GM21515 (cell line): Measurements from ENCODE around the gene GIPC2.
A peak's percentile ranks its signal among the peaks of the same experiment; 100 is the strongest.

ENCODE experiments used
- ATAC-seq: cut with Tn5 transposase; IDR thresholded peaks from one replicate; pipeline ENCODE4 v1.9.1; 2021; ENCODE audit not compliant: unreplicated experiment

Gene GIPC2

DNA sequence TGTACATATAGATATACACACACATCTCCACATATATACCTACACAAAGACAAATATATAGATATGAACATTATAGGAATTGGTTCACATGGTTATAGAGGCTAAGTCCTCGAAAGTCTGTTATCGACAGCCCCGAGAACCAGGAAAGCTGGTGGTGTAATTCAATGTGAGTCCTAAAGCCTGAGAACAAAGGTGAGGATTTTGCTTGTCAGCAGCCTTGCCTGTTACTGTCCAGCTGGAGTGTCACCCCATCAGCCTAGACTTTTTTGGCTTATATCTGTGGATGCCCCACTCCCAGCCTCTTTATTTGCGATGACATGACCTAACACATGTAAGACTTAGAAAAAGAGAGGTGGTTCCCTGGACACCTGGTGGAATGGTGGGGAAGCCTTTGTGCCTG, 97.0 kb downstream of the GIPC2 start:
- ATAC-seq, result peak; percentile 5

DNA sequence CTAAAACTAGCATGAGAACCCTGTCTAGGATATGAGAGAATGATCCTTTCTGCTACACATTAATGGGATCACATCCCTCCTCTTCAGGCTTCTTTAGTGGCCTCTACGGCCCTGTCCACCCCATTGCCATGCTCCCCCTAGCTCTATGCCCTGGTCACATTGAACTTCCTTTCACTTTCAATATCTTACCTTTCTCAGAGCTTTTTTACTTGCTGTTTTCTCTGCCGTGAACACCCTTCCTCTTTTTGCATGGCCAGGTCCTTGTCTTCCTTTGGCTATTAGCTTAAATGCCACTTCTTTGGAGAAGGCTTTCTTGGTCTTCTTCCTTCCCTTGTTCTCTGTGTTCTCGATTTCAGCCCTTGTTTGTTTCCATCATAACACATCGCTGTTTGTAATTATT, 97.4 kb downstream of the GIPC2 start:
- ATAC-seq, result peak; percentile 77

DNA sequence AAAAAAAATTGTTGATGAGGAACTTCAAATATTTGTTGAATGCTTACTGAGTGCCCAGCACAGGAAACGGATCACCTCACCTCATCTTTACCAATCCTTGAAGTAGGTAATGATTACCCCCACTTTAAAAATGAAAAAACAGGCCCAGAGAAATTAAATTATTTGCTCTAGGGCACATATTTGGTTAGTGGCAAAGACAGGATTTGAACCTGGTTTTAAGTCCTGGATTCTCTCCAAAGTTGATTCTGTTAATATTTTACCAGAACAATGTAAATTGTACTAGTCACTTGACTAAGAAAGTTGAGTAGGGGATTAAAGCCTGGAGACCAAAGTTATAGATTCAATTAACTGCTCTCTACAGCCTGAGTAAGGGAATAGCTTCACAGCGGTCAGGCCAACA, 97.9 kb downstream of the GIPC2 start:
- no peak for ATAC-seq

- ATAC-seq, result peak; percentile 77
These were observed 99.4 kb downstream of the GIPC2 start for GRCh38 chr1:78145105-78145580.

- ATAC-seq, result no peak
These were observed 100.5 kb downstream of the GIPC2 start for GRCh38 chr1:78146205-78146771.

- ATAC-seq, result no peak
These were observed 101.3 kb downstream of the GIPC2 start for GRCh38 chr1:78147031-78147430.

DNA sequence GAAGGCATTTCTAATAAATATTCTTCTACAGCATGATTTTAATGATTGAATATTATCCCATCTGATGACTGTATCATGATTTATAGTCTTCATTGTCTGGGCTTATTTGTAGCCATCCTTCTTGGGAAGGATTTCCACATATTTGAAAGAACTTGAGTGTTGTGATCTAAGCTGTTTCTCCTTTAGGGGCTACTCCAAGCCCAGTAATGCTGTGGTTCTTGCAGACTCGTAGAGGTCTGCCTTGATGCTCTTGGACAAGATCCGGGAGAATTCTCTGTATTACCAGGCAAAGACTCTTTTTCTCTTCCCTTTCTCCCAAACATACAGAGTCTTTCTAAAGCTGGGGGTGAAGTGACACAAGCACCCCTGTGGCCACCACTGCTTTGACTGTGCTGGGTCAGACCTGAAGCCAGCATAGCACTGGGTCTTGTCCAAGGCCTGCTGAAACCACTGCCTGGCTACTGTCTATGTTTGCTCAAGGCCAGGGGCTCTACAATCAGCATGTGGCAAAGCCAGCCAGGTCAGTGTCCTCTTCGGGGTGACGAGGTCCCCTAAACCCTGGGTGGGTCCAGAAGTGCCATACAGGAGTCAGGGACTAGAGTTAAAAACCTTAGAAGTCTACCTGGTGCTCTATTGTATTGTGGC, 107.4 kb downstream of the GIPC2 start:
- no peak for ATAC-seq

GRCh38 chr1:78155121-78155520, 109.4 kb downstream of the GIPC2 start:
- ATAC-seq, result no peak

DNA sequence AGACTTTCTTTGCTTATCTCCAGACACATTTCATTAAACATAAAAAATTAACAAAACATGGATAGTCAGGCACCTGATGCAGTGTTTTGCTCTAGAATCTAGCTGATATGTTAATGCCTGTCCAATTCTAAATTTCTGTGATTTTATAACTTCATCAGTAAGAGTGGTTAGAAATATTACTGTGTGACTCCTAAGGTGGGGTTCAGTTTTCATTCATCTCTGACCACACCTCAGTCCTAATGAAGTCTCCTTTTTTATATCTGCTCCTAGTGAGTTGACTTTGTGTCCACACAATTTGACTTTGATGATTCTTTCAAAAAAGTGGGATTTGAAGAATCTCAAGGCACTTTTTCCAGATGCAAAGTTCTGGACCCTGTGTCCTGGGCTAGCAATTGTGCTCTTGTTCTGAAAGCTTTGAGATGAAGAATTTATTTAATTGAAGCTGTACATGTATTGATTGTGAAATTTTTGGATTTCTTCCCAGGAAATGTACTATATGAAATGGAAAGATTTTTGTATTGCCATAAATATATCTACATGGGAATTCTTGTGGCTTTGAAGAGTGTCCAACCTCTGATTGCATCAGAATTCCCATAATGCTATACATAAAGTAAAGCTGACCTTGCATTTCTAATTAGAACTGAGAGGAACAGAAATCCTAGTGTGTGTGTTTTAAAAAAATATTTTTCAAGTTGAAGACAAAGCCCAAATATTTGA, 111.2 kb downstream of the GIPC2 start:
- ATAC-seq, result no peak

GRCh38 chr1:78165816-78166215, 120.0 kb downstream of the GIPC2 start:
- ATAC-seq, result no peak

DNA sequence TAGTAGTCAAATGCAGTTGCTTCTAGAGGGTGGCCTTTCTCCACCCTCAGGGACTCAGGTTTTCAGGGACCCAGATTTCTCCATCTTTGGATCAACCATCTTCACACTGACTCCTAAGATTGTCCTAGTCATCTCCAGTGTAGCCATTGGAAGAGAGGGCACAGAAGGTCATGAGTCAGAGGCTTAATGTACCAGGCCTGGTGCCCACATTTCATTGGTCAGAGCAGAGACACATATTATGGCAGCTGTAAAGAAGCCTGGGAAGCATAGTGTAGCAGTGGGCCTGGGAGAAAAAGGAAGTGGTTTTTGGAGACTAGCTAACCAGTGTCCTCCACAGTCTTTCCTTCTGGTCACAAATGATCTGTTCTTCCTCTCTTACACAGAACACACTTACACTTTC, 122.5 kb downstream of the GIPC2 start:
- ATAC-seq, result no peak

GRCh38 chr1:78170859-78171258, 125.1 kb downstream of the GIPC2 start:
- ATAC-seq, result no peak

GRCh38 chr1:78171736-78172590, 126.2 kb downstream of the GIPC2 start:
- ATAC-seq, result no peak

DNA sequence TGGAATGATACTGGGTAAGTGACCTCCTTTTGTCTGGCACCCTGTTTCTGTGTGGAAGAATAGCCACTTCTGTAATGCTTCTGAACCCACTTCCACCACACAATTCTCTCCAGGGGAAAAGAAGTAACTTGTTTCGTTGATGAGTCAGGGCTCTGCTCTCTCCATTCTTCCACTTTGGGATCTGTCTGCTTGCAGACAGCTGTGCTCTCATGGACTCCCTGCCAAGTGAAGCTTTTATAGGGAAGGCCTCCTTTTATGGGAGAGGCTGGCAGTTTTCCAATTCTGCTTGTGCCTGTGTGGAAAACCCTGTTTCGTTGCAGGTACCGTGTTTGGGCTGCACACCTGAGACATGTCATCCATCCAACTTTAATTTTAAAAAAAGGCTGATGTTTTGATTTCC, 130.7 kb downstream of the GIPC2 start:
- no peak for ATAC-seq

DNA sequence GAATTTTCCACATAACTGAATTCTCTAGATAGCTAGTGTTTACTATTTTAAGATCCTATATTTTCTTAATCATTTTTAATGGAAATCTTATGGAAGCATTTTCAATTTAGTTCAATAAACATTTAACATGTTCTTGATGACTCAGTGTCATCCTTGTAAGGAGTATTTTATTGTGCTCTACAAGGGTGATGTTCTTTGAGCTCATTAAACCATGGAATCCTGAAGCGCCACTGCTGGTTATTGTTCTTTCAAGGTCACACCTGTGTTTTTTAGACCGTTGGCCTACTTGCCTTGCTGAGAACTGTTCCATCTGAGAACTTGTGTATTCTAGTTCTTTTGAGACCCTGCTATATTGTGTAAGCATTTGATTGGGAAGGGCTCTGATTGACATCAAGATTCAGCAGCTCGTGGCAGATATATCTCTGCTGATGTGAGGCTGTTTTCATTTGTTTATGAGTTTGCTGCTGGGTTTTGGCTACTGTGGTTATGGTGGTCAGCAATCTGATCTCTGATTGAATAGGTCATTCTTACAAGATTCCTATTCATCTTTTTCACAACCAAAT, 132.0 kb downstream of the GIPC2 start:
- ATAC-seq, result no peak

GRCh38 chr1:78178816-78179215, 133.1 kb downstream of the GIPC2 start:
- no peak for ATAC-seq

DNA sequence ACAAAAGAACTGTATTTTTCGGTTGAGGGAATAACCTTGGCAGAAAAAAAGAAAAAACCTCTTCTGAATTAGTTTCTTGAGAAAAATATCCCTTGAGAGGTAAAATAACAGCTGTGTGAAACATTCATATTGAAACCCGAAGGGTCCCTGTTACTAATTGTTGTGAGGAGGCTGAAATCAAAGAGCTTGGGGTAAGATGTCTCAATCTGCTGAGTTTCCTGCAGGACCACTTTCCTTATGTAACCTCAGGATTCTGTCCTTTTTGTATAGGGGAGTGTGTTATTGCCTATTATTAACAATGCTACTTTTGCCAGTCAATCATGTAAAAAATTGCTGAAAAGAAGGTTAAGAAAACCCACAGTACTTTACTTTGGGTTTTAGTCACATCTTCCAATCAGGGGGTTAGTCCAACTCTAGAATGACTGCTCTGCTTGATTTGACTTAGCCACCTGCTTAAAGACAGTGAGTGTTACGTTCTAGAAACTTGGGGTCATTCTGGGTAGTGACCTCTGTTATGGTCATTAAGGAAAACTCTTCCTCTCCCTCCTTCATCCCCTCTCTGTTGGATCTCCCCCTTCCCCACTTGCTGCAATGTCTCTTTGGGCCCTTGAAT, 138.8 kb downstream of the GIPC2 start:
- no peak for ATAC-seq
